CD4-positive, alpha-beta T cell treated with Interleukin-15 for 1 hour (primary cell): ENCODE data around the gene EYA4.
"Not testable (repeated sequence)": the region's sequence is repeated elsewhere in the genome, so short reads cannot be mapped to it uniquely, and the experiment has no call there.

ENCODE experiments used
- DNase-seq: peaks from one replicate; pipeline ENCODE4 v3.0.0-alpha.2; 2020

EYA4 gene

DNA sequence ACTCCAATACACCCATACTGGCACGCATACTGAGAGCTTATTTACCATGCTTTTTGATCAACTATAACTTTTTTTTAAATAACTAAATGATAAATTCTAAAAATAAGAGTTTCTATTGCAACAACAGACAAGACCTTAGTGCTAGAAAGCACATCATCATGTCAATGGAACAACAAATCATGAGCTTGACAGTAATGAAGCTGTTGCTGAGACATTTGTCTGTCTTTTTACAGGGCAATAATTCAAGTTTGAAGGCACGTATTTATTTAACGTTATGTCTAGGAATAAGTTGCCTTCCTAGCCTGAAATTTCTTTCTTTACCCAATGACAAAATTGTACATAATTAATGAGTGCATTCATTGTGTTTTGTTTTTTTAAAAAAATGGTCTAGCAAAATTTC is 299.2 kb downstream of the EYA4 start:
- DNase-seq: no peak

DNA sequence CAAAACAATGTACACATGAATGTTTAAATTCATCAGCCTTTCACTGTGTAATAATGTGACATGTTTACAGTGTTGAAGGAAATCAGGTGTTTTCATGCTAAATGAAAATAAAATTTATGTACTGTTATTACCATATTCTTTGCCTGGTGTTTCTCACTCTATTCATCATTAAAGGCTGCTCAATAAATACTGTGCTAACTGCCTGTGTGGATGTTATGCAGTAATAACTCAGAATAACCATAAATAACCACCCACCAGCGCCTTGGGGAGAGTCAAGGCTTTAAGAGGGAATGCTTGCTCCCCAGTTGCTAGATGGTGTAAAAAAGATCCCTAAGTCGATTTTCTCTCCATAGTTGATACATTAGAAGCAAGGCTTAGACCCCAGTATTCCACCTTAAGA is 299.9 kb downstream of the EYA4 start:
- DNase-seq: no peak

DNA sequence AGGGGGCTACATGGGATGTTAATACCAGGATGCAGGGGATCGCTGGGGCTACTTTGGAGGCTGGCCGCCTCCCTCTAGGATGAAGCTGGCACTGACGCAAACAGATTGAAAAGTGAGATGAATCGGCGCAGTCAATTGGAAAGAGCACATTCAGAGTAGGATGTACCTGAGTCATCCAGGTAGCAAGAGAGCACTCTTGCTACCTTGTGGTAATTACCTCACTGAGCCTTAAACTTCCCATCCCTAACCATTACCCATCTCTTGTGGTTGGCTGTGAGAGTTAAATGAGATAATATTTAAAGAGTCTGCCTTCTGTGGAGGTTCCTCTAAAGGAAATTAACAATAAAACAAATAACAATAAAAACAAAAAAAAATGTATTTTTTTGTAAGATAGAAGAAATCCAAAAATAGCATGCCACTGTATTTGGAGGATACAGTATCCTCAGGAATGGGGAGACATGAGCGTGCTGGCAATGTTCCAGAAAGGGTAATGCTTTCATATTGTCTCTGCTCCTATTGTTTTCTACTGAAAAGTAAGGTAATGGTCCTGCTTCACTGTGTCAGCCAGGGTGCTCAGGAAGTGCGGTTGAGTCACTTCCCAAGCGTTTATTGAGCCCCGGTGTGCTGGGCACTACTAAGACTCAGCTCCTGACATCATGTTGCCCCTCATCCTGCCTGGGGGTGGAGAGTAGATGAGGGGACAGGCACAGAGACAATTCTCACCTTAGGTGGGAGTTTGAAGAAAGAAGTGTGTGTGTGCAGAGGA is 301.1 kb downstream of the EYA4 start:
- no peak for DNase-seq

DNA sequence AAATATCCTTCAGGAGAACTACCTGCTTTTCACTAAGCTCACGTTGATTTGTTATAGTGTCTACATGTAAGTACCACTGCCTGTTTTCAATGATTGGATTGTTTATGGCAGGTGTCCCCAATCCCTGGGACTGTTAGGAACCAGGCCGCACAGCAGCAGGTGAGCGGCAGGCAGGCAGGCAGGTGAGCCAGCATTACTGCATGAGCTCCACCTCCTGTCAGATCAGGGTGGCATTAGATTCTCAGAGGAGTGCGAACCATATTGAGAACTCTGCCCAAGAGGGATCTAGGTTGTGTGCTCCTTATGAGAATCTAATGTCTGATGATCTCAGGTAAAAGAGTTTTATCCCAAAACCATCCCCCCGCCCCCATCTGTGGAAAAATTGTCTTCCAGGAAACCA is 303.3 kb downstream of the EYA4 start:
- no peak for DNase-seq

DNA sequence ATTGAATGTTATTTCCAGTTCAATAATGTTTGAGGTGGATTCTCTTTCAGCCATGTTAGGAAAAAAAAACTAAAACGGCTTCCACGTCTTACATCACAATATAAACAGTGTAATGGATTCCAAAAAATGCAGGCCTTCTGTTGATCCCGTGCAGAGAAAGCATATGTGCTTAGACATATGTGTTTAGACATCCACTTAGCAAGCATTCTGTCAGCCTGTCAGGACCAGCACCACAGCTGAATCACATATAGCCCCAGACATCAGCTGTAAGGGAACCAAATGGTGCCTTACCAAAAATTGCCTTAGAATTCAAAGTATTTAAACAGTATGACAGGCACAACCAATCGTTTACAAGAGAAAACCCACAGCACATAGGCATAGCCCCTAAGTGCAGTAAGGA is 304.9 kb downstream of the EYA4 start:
- DNase-seq: no peak

DNA sequence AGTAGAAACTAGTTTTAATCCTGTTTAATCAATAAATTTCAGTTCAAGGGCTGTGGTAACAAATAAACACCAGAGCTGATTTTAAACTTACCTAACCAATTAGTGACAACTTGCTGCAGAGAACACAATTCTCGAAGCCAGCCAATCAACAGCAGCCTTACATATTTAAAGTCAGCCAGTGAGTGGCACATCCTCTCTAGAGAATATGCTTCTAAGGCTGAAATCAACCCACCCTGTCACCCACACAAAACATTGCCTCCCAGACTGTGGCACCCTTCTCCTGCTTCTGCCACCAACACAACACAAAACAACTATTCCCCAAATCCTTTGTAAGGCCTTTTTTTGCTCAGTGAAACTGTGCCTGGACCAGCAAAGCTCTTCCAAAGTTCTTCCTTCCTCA is 306.0 kb downstream of the EYA4 start:
- no peak for DNase-seq

DNA sequence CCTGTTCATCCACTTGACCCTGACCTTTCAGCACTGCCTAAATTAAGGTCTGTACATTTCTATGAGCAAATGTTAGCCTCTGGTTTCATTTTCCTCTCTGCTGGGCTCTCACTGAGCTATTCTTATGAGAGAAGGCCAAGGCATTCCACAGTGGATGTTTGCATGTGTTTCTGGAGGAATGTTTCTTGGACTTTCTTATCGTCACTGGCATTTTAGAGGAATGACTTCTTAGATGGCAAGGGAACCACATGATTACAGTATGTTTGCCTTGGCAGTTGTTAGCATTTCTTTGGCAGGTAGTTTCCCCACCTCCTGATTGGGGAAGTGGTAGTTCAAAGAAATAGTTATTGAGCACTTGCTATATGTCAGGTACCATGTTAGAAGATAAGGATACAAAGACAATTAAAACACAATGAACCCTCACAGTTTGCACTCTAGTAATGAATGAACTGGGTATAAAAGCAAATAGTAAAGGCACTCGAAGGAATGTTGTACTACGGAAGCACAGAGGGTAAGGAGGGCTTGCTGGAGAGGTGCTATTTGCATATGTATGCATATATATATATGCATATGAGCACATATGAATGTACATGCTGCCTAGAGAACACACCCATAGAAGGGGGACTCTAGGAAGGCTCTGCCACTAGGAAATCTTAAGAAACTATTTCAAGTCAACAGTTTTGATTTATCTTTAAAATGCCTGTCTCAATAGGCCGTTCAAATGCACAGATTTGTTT is 307.4 kb downstream of the EYA4 start:
- DNase-seq: no peak

DNA sequence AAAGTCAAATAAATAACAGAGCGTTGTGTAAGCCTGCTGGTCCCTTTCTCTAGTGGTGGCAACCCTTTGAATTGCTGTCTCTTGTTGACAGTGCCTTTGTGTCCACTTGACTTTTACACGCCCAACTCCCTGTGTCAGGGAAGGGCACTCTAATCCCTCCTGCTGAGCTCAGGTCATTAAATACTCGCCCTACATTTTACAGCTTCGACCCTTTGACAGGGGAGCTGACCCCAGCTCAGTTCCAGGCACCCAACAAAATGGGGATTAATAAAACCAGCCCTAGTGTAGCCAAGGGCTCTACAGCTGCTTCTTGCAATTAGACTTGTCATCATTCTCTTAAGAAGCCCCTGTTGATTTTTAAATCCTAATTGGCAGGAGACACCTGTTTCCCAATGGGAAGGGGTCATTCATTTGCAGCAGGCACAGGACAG is 308.2 kb downstream of the EYA4 start:
- DNase-seq: no peak

DNA sequence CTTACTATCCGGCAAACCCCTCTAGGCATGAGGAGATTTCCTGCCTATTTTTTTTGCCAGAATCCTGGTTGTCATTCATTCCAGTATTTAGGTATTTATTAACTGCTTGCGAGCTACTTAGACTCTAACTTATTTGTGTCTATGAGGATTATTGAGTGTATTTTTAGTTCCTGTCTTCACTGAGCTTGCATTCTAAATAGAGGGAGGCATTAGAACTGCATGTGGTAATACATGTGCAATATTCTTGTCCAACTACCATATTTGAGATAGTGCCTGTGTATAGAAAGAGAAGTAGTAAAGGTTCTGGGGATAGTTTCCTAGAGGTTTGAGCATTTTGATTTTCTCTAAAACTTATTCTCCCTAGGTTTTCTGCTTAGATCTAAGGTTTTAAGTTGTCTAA is 308.9 kb downstream of the EYA4 start:
- no peak for DNase-seq

DNA sequence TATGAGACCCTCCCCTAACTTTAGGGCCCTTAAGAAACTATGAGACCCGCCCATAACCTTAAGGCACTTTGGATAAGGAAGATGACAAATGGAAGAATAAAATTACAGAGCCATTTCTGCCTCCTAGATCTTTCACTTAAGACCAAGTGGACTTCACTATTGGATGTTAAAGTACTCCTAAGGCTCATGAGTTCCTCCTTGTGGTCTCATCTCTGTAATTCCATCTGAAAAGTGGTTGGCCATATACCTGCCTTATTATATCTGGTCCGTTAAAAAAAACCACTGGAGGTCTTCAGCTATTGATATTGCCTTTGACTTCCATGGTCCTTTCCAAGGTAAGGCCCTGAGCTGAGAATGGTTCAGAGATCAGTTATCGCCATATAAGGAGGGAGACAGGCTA is 310.3 kb downstream of the EYA4 start:
- no peak for DNase-seq

DNA sequence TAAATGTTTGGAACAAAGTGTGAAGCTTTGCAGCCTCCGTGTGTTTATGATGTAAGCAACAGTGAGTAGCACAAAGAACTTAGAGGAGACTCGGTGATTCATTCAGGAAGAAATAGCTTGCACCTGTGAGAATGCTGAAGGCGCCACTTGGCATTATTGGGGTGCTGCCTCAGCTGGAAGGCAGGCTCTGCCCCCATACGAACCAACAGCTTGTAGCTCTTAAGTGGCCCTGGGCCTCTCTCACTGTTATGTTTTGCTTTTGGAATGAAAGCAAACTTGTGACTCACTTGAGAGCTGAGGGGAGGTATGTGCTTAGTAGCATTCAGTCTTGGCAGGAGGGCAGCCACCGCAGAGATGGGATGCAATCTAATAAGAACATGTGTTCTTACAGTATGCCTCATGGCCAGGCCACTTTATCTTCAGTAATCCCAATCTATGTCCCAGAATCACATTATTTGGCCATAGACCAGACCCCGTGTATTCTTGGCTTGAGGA is 310.7 kb downstream of the EYA4 start:
- DNase-seq: no peak

DNA sequence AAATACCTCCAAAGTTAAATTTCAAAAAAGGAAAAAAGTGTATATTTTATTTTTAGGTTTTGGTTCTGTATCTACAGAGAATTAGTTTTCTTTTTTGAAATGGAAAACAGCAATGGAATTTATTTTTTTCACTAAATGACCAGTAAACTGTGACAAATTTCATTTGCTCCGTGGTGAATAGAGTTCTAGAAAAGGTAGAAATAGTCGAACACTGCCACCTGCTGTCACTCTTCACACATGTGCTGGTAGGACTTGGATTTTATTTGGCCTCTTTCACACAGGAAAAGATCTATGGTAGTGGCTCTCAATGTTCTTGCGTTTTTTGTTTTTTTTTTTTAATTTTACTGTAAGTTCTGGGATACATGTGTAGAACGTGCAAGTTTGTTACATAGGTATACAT is 312.5 kb downstream of the EYA4 start:
- no peak for DNase-seq

DNA sequence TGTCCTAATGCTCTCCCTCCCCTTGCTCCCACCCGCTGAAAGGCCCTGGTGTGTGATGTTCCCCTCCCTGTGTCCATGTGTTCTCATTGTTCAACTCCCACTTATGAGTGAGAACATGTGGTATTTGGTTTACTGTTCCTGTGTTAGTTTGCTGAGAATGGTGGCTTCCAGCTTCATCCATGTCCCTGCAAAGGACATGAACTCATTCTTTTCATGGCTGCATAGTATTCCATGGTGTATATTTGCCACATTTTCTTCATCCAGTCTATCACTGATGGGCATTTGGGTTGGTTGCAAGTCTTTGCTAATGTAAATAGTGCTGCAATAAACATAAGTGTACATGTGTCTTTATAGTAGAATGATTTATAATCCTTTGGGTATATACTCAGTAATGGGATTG is 313.0 kb downstream of the EYA4 start:
- DNase-seq: not testable (repeated sequence)

DNA sequence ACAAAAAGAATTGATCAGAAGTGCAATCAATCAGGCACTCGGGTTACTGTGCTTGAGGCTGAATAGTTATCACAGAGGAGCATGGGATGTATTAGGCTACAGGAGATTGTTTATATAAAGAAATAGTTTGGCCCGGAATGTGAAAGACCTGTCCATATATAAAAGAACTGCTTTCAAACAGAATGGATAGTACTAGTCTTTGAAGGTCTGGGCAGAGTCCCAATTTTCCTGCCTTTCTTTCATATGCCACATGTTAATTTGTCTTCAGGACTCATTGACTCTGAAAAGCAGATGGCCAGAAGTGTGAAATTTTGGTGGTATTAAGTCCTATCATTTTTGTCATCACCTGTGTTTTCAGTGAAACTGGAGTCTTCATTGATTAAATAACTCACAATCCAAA is 314.5 kb downstream of the EYA4 start:
- no peak for DNase-seq

DNA sequence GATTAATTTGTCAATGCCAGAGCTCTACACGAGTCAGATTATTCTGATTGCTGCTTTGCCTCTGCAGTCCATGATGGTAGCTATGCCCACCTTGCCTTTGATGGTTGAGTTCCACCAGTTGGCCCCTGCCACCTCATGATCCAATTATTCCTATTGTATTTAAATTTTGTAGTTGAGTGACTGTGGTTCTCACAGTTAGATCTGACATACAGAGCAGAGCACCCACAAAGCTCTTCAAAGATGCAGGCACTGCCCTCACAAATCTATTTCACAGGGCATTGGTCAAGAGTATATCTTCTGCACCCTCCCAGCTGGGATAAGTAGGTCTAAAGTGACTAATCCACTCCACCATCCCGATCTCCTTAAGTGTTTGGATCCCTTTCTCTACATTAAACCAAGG is 318.8 kb downstream of the EYA4 start:
- no peak for DNase-seq

DNA sequence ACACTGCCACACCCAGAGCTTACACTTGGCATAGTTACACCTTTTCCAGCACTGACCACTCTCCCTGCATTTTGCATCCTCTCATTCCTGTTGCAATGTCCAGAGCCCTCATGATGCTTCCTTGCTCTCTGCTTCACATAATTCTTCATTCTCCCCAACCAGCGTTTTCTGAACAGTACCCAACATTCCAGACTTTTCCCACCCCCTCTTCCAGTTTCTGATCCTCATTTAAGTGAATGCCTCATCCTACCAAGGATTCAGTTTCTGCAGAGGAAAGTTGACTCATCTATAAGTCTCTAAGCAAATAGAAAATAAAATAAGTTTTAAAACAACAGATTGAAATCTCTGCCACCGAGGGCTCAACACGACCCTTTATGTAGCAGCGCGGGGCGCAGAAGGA is 326.5 kb downstream of the EYA4 start:
- DNase-seq: no peak

DNA sequence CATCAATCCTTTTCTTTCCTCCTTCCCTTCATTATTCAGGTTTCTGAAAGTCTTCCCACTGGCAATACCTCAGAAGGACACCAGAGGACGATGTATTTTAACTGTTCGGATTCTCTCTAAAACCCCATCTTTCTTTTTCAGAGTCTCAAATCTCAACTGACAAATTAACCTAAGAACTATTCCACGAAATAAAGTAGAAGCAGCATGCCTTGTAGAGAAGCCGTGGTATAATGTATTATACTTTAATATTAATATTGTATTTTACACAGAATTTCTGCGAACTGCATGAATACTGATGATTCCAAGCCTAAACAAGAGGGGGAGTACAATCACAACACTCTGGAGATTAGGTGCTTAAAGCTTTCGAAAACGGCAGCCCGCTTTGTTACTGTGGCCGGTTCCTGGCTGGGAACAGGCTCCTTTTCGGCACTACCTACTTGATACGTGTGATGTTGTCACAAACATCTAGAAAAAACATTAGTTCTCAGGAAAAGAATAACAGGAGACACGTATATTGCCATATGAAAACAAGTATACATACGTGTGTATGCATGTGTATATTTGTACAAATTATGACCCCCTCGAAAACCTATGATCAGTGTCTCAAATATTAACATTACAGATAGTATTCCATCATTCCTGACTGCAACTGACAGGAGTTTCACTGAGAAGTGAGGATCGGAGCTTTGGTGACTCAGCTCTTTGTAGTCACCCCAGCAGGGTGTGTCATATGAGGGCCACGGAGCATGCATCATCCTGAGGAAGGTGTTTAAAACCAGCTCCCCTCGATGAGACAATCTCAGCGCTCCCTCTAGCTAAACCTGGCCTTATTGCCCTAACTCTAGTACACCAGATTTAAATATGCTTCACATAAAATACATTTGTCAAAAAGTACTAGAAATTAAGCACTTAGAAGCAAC is 328.1 kb downstream of the EYA4 start:
- no peak for DNase-seq

DNA sequence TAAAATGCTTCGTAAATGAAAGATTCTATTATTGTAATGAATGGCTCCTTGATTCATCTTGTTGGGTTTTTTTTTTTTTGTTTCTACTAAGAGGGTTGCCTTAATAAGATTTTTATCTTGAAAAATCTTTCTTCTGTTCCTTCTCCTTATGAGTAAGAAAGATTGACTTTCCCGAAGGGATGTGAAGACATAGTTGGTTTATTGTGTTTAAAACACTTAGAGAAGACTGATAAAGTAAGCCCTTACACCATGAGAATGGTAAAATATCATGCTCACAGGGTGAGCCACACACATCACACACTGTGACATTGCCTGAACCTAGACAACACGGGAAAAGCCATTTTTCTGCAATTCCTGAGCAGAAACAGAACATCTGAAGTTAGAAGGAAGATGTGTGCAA is 330.5 kb downstream of the EYA4 start:
- no peak for DNase-seq

DNA sequence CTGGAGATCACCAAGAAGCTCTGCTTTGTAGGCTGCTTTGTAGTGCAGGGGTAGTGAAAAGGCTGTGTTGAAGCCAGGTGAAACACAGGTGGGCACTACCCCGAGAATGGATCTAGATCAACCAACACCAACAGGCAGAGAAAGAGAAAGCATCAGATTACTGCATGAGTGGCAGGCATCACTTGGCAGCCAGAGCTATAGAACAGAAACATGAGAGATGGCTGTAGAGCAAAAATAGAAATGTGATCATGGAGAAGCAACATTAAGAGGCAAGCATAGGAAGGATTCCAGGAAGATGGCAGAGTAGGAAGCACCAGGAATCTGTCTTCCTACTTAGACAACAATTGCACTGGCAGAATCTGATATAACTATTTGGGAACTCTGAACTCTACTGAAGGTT is 336.7 kb downstream of the EYA4 start:
- DNase-seq: no peak
